ENCODE data around the gene B4GALT1. TPM values are rescaled to one million over a fixed set of nuclear protein-coding genes. Genes with fewer than 3 reads are reported as not detected.
A peak's percentile ranks its signal among the peaks of the same experiment; 100 is the strongest.

The B4GALT1 gene
- total RNA-seq, 4 donors from 2014 or later, result 23.7 to 126 (median 93.7) TPM

- Histone ChIP-seq H3K36me3 (no peaks in the 10 kb centered on the region), H3K27me3 (no peaks in the 10 kb centered on the region), H3K9me3 (no peaks in the 10 kb centered on the region), H3K4me3 (no peak overlapping the region), H3K4me1 (peaks cover 10 to 31% (median 21%) of the 10 kb centered on the region in 4 donors), H3K27ac (peak overlapping the region in 1 of 4 donors; percentile 14)
- in situ Hi-C loops (cut with MboI; ENCODE audit: low pct_ligation_motif_present in 1 of 4, low pct_unique_long_range_greater_than_20kb in 1 of 4, low sequenced_read_pairs in 3 of 4), result no loop called here
- no peak for DNase-seq
- intact Hi-C loops (cut with DNase I; ENCODE audit: low total_unique reads), result no loop called here
- 22% methylated on average over 2 of the region's 2 CpGs; no CpG with 5 or more reads in 1 of the 2 donors for WGBS, 2 donors (ENCODE audit: low coverage in 1 of 2)
- no peak for TF ChIP-seq POLR2A (IDR thresholded peaks at IDR 0.05)
- TF ChIP-seq EP300 (IDR thresholded peaks at IDR 0.05; ENCODE audit: low read depth), result no peak
- TF ChIP-seq POLR2AphosphoS5 (IDR thresholded peaks at IDR 0.05), result no peak
- no peak for TF ChIP-seq CTCF (IDR thresholded peaks at IDR 0.05)
Observed at GRCh38 chr9:33184963-33185362, 17.8 kb upstream of the B4GALT1 start.

DNA sequence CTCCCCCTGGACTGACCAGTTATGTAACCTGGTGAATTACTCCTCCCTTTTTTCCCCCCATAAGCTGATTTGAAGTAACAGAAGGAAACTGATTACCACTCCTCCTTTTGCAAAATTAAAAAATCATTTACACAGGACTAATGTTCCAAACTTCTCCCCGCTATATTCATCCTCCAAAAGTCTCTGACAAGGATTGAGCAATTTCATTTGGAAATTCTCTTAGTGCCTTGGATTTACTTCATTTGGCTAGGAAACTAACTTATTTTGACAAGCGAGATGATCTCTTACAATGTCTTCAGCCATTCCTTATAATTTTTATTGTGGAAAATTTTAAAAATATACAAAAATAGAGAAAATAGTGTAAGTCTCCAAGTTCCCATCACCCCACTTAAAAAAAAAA is 15.4 kb upstream of the B4GALT1 start:
- no peaks in the 10 kb centered on the region for H3K9me3 ChIP-seq
- TF ChIP-seq EP300 (IDR thresholded peaks at IDR 0.05; ENCODE audit: low read depth) (no peak), POLR2AphosphoS5 (IDR thresholded peaks at IDR 0.05) (no peak), POLR2A (IDR thresholded peaks at IDR 0.05) (no peak), CTCF (IDR thresholded peaks at IDR 0.05) (no peak)
- no peaks in the 10 kb centered on the region for H3K27me3 ChIP-seq
- H3K36me3 ChIP-seq, result no peaks in the 10 kb centered on the region
- DNase-seq, result no peak
- peaks cover 10 to 26% (median 19%) of the 10 kb centered on the region in 4 donors for H3K4me1 ChIP-seq
- no peak overlapping the region for H3K4me3 ChIP-seq
- in situ Hi-C loops (cut with MboI; ENCODE audit: low pct_ligation_motif_present in 1 of 4, low pct_unique_long_range_greater_than_20kb in 1 of 4, low sequenced_read_pairs in 3 of 4), result no loop called here
- no peak overlapping the region for H3K27ac ChIP-seq
- intact Hi-C loops (cut with DNase I; ENCODE audit: low total_unique reads), result no loop called here
- 81 to 88% methylated on average over 2 of the region's 2 CpGs for WGBS, 2 donors (ENCODE audit: low coverage in 1 of 2)

GRCh38 chr9:33180526-33181184 is 13.5 kb upstream of the B4GALT1 start:
- in situ Hi-C loops (cut with MboI; ENCODE audit: low pct_ligation_motif_present in 1 of 4, low pct_unique_long_range_greater_than_20kb in 1 of 4, low sequenced_read_pairs in 3 of 4) (no loop called here), intact Hi-C loops (cut with DNase I; ENCODE audit: low total_unique reads) (no loop called here)
- WGBS, 2 donors (ENCODE audit: low coverage in 1 of 2), result 75 to 93% methylated on average over 3 to 8 of the region's 8 CpGs
- no peak overlapping the region for H3K4me3 ChIP-seq
- H3K27me3 ChIP-seq, result no peaks in the 10 kb centered on the region
- H3K4me1 ChIP-seq, result peaks cover 0 to 9% (median 4%) of the 10 kb centered on the region in 4 donors
- H3K9me3 ChIP-seq, result no peaks in the 10 kb centered on the region
- no peak for DNase-seq
- H3K27ac ChIP-seq, result no peak overlapping the region
- TF ChIP-seq CTCF (IDR thresholded peaks at IDR 0.05) (no peak), POLR2A (IDR thresholded peaks at IDR 0.05) (no peak), EP300 (IDR thresholded peaks at IDR 0.05; ENCODE audit: low read depth) (no peak), POLR2AphosphoS5 (IDR thresholded peaks at IDR 0.05) (no peak)
- no peaks in the 10 kb centered on the region for H3K36me3 ChIP-seq

- no peaks in the 10 kb centered on the region for H3K4me1 ChIP-seq
- in situ Hi-C loops (cut with MboI; ENCODE audit: low pct_ligation_motif_present in 1 of 4, low pct_unique_long_range_greater_than_20kb in 1 of 4, low sequenced_read_pairs in 3 of 4) (loop anchor here in 1 of 4 donors (10.0 kb wide), 1 partner anchor 46 kb away; no protein-coding TSS in a partner anchor), intact Hi-C loops (cut with DNase I; ENCODE audit: low total_unique reads) (no loop called here)
- H3K27me3 ChIP-seq, result no peaks in the 10 kb centered on the region
- TF ChIP-seq CTCF (IDR thresholded peaks at IDR 0.05), result no peak
- TF ChIP-seq POLR2AphosphoS5 (IDR thresholded peaks at IDR 0.05), result no peak
- TF ChIP-seq EP300 (IDR thresholded peaks at IDR 0.05; ENCODE audit: low read depth), result no peak
- TF ChIP-seq POLR2A (IDR thresholded peaks at IDR 0.05), result no peak
- H3K36me3 ChIP-seq, result no peaks in the 10 kb centered on the region
- no peaks in the 10 kb centered on the region for H3K9me3 ChIP-seq
- H3K27ac ChIP-seq, result no peak overlapping the region
- no peak for DNase-seq
- no peak overlapping the region for H3K4me3 ChIP-seq
- WGBS, 2 donors (ENCODE audit: low coverage in 1 of 2), result 86 to 89% methylated on average over 3 of the region's 3 CpGs
Observed at GRCh38 chr9:33178972-33179697, 12.0 kb upstream of the B4GALT1 start.

Measured in transverse colon (tissue), 4 donors.